SKM-1 treated with dmso at 0.1 percent for 144 hours (cell line): Measurements from ENCODE around the gene BIRC2.
"Not testable (repeated sequence)": the region's sequence is repeated elsewhere in the genome, so short reads cannot be mapped to it uniquely, and the experiment has no call there.

Source experiments
- DNase-seq: peaks from one replicate; lab custom pipeline; 2025; ENCODE audit not compliant: unreplicated experiment; lab: John Stamatoyannopoulos, UW

The BIRC2 gene

DNA sequence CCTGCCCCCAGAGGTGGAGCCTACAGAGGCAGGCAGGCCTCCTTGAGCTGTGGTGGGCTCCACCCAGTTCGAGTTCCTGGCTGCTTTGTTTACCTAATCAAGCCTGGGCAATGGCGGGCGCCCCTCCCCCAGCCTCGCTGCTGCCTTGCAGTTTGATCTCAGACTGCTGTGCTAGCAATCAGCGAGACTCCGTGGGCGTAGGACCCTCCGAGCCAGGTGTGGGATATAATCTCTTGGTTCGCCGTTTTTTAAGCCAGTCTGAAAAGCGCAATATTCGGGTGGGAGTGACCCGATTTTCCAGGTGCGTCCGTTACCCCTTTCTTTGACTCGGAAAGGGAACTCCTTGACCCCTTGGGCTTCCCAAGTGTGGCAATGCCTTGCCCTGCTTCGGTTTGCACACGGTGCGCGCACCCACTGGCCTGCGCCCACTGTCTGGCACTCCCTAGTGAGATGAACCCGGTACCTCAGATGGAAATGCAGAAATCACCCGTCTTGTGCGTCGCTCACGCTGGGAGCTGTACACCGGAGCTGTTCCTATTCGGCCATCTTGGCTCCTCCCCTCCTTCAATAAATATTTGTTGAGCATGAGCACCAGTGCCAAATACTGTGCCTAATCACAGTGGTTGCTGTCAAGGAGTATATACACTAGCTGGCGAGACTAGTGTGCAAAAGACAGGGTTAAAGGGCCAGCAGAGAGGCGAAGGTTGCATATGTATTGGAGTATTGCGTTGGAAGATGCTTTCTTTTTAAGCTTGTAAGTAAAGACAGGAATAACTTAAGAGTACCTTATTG lies 27.8 kb downstream of the BIRC2 start:
- DNase-seq, result not testable (repeated sequence)

DNA sequence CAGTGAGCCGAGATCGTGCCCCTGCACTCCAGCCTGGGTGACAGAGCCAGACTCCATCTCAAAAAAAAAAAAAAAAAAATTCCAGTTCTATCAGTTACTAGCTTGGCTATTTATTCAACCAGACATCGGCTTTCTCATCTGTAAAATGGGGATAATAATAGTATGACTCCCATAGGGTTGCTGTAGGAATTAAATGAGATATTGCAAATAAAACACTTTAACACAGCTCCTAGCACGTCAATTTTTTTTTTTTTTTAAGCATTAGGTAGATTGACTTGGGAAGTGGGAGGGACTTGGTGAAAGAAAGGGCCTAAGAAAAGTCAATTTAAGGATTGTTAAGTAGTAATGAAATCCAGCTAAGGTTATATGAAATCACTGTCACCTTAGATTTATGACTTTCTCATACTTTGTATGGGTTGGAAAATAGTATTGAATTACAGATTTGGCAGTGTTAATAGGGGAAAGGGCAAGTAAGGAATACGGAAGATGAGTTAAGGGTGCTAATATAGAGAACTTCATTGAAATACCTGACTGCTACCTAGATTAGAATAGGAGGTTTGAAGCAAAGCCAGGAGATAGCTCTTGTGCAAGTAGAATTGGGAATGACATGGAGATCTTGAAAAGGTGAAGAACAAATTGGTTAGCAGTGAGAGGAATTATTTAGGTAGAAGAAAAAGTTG lies 28.8 kb downstream of the BIRC2 start:
- DNase-seq, result no peak

GRCh38 chr11:102377891-102378290 lies 30.9 kb downstream of the BIRC2 start:
- no peak for DNase-seq

GRCh38 chr11:102378818-102379217 lies 31.8 kb downstream of the BIRC2 start:
- no peak for DNase-seq

- DNase-seq, result no peak
These were observed 35.4 kb downstream of the BIRC2 start for GRCh38 chr11:102382384-102382783.

GRCh38 chr11:102383839-102384238 lies 36.8 kb downstream of the BIRC2 start:
- DNase-seq, result no peak

DNA sequence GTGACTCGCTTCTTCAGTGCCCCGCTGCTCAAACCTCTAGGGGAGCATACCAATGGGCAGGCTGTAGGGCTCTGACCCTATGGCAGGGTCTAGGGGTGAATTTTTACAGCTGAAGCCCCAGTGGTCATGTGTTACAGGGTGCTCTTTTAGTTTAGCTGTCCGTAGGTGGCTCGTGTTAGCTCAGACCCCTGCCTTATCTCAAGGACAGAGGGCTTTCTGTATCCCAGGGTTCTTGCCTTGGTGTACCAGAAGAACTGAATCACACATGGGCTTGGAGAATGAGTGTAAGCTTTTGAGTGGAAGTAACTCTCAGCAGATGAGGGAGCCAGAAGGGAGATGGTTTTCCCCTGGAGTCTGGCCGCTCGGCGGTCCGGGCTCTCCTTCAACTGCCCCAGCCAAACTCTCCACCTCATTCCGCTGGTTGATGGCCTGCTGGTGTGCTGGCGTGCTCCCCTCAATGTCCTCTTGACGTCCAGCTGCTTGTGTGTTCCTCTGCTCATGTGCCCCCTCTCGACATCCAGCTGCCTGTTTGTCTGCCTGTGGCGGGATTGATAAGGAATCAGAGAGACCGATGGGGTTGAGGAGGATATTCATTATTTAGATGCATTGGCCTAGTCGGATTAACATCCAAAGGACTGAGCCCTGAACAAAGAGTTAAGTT lies 37.5 kb downstream of the BIRC2 start:
- DNase-seq, result no peak

DNA sequence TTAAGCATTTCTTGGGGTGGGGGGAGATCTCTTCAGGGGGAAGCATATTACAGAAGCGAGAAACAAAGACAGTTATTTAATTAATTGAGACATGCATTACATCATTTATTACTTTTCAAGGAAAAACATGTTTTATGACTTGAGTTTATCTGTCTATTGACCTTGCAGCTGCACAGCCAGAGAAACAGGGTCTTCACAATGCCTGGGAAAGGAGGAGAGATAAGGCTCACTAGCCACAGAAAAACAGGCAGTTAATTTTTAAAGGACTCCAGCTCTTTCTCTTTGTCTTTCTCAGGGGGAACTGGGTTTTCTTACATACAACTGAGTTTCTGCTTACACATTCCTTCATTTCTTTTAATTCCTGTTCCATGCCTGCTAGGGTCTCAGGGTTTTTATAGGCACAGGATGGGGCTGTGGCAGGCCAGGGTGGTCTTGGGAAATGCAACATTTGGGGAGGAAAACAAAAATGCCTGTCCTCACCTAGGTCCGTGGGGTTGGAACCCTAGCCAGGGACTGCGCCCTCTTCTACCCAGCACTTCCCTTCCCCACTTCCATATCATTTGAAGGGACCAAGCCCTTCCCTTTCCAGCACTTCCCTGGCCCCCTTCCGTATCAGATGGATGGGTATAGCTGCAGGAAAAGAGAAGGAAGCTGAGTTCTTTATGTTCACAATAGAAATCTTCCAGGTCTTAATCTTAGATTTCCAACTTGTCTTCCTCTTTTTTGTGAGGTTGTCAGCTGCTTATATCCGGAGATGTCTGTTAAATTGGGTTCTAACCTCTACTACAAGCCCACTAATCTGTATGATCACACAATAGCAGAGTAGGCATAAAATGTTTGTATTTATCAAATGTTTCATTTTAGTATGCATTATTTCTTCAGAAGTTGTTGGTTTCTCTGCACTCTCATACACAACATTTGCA lies 38.3 kb downstream of the BIRC2 start:
- no peak for DNase-seq

DNA sequence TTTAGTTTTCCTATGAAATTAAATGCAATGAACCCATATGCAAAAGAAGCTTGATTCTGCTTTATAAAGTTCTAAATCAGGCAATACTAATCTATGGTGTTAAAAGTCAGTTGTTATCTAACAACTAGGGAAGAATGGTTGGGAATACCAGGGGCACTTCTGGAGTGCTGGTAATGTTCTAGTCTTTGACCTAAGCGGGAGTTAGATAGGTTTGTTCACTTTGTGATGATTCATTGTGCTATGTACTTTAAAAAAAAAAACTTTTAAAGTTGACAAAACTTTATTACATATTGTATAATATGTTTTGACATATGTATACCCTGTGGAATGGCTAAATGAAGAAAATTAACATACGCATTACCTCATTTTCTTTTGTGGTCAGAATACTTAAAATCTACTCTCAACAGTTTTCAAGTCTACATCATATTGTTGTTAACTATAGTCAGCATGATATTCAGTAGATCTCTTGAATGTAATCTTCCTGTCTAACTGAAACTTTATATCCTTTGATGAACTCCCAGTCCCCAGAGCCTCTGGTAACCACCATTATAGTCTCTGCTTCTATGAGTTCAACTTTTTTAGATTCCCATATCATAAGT lies 39.2 kb downstream of the BIRC2 start:
- DNase-seq, result no peak

GRCh38 chr11:102387043-102387781 lies 40.2 kb downstream of the BIRC2 start:
- no peak for DNase-seq

- DNase-seq, result no peak
These were observed 42.2 kb downstream of the BIRC2 start for GRCh38 chr11:102389253-102389652.

DNA sequence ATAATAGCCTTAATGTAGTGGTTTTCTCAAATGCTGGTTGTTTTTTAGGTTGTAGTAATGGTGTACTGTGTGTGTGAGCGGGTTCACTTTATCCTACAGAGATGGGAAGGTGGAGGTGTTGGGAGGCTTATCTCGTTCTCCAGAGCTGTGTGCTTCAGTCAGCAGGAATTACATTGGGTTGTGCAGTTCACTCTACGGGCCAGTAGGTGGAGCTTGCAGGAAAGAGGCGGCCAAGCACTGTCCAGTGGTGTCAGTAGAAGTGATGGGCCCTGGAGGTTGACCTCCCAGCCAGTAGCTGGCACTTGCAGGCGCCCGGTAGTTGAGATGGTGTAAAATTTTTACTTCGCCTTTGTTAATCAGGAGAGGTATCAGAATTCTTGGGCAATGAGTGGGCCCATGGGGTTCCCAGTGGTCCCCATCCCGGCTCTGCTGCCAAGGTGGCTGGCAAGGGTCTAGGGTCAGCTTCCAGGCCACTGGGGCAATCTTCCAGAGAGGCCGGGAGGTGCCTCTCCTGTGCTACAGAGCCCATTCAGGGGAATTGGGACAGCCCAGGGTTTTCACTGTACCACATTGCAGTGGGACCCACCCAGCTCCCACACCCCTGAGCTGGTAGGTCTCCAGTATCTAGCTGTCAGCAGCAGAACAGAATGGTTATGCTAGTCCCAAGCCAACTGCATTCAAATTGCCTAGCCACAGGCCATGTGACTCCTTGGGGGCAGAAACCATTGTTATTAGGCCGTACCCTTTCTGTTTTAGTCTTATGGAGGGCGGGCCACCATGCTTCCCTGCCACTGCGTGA lies 43.9 kb downstream of the BIRC2 start:
- peak; percentile 47 for DNase-seq

DNA sequence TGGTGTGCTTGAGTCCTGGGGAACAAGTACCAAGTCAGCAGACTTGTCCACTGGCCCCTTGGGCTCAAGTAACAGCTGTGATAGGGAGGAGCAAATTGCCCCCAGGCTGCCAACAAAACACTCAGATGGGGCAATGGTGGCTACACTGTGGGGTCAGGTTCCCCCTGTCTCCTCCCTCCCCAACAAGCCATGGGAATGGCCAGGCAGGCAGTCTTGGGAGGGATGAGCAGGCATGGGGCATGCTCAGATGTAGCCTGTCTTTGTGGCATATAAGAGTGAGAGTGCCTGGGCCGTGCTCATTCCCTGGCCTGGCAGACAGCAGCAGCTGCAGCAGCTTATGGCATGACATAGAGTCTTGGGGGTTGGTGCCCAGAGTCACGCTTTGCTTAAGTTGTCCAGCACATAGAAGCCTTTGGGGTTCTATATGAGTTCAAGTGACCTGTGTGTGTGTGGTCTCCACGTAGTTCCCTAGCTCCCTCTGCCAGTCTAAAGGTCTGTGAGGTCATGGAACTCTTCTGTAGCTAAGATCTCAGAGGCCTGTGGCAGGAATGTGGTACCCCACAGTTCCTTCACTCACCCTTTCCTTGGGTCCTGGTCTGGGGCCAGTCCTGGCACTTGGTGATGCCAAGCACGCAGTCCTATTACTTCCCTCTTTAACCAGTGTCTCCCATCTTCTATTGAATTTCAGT lies 44.7 kb downstream of the BIRC2 start:
- no peak for DNase-seq

GRCh38 chr11:102393272-102393730 lies 46.3 kb downstream of the BIRC2 start:
- DNase-seq, result no peak

DNA sequence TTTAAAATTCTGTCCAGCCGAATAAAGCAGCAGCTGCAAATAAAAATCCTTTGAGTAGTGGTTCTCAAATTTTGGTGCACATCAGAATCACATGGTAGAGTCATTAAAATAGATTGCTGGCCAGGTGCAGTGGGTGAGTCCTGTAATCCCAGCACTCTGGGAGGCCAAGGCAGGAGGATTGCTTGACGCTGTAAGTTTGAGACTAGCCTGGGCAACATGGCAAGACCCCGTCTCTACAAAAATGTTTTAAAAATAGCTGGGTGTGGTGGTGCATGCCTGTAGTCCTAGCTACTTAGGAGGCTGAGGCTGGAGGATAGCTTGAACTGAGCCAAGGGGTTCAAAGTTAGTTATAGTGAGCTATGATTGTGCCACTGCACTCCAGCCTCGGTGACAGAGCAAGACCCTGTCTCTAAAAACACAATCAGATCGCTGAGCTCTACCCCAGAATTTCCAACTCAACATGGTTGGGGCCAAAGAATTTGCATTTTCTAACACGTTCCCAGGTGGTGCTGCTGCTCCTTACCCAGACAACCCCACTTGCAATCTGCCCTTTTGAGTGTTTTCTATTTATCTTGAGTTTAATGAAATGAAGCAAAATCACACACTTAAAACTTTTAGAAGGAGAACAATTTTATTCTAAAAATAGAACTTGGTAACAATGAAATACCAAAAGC lies 48.8 kb downstream of the BIRC2 start:
- DNase-seq, result no peak

DNA sequence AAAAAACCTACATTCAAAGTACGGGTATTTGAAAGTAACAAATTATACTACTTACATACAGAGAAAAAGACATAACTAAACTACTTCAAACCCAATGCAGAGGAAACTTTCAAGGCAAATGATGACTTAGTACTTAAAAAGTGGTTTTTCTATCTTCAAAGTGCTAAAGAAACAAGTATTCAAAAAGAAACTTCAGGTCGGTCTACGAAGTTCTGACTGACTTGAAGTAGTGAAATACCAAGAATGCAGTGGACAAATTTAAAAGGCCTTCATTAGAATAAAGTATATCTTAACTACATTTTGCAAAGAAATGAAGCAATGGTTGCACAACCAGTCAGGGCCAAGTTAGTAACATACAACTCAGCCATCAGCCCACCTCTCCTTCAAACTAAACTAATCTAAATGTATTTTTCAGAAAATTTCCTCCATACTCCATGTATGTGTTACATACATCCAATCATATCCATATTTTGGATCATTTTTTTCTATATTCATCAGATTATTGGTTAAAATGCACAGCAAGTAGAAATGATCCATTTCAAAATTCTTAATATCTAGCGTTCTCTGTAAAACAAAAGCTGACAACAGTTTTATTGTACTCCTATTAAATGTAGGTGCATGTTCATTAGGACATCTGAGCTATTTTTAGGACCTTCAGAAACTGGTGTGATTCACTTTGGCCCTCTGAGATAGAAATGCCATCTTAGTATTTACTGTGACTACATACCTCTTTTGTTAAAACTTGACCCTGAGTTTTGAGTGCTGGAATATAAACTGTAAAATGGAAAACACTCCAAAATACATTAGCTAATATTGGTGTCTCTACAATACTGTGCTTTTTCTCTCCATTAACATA lies 49.9 kb downstream of the BIRC2 start:
- DNase-seq, result no peak

GRCh38 chr11:102398297-102398696 lies 51.3 kb downstream of the BIRC2 start:
- DNase-seq, result no peak
